ENCODE measurements around the gene AIF1. TPM values are rescaled to one million over a fixed set of nuclear protein-coding genes. Genes with fewer than 3 reads are reported as not detected.
A peak's percentile ranks its signal among the peaks of the same experiment; 100 is the strongest.

AIF1 gene
- total and polyA plus RNA-seq, 2 donors (not counting 1 experiment from before 2014, with no cell fraction given), result not detected

GRCh38 chr6:31655349-31656237 is 40.6 kb downstream of the AIF1 start, which contains the start of gene APOM:
Gene APOM, plus strand, starts transcription at chr6:31655894. Its CDS starts 73 bp downstream, at chr6:31655967.
- no peak for DNase-seq (ENCODE audit: low read depth in 2 of 2)
- no peak within 1 kb of the TSS for H3K4me3 ChIP-seq (replicated peaks in 1 of 4; ENCODE audit: control extremely low read depth in 1 of 4, insufficient read depth in 1 of 4, low read depth in 3 of 4, low read length in 4 of 4)
- H3K36me3 ChIP-seq (ENCODE audit: control insufficient read depth, insufficient read depth, low read length), result peaks cover 4% of the 10 kb centered on the region
- no peaks in the 10 kb centered on the region for H4K20me1 ChIP-seq (ENCODE audit: control insufficient read depth, extremely low read depth, insufficient read depth, low read length)
- no peak within 1 kb of the TSS for H2AFZ ChIP-seq (ENCODE audit: low read length)
- no peak within 1 kb of the TSS for H3K4me2 ChIP-seq (ENCODE audit: extremely low read depth, insufficient read depth, low read length)
- H3K9ac ChIP-seq (ENCODE audit: insufficient read depth, low read length), result no peak within 1 kb of the TSS
- TF ChIP-seq EZH2 (IDR thresholded peaks at IDR 0.05; ENCODE audit: low read length, missing control alignments) (no peak), CTCF (conservative IDR thresholded peaks at IDR 0.05 in 1 of 2, IDR thresholded peaks at IDR 0.05 in 1 of 2; ENCODE audit: low read depth in 1 of 2, low read length in 2 of 2) (no peak)
- peaks cover 9% of the 10 kb centered on the region for H3K4me1 ChIP-seq (ENCODE audit: control insufficient read depth, extremely low read depth, insufficient read depth, low read length)
- no peaks in the 10 kb centered on the region for H3K9me3 ChIP-seq (ENCODE audit: control insufficient read depth, insufficient read depth, low read depth, low read length)
- H3K79me2 ChIP-seq (ENCODE audit: control insufficient read depth, insufficient read depth, low read length), result peaks cover 45% of the 10 kb centered on the region
- no peak within 1 kb of the TSS for H3K27ac ChIP-seq (ENCODE audit: insufficient read depth, low read length)
- H3K27me3 ChIP-seq (ENCODE audit: control insufficient read depth, insufficient read depth, low read length), result no peaks in the 10 kb centered on the region

- DNase-seq (ENCODE audit: low read depth in 2 of 2), result no peak
- Histone ChIP-seq H3K4me3 (replicated peaks in 1 of 4; ENCODE audit: control extremely low read depth in 1 of 4, insufficient read depth in 1 of 4, low read depth in 3 of 4, low read length in 4 of 4) (no peak overlapping the region), H3K79me2 (ENCODE audit: control insufficient read depth, insufficient read depth, low read length) (peaks cover 34% of the 10 kb centered on the region), H3K27me3 (ENCODE audit: control insufficient read depth, insufficient read depth, low read length) (no peaks in the 10 kb centered on the region), H3K9ac (ENCODE audit: insufficient read depth, low read length) (no peak overlapping the region), H3K4me1 (ENCODE audit: control insufficient read depth, extremely low read depth, insufficient read depth, low read length) (peaks cover 13% of the 10 kb centered on the region), H3K4me2 (ENCODE audit: extremely low read depth, insufficient read depth, low read length) (no peak overlapping the region), H3K27ac (ENCODE audit: insufficient read depth, low read length) (no peak overlapping the region), H3K9me3 (ENCODE audit: control insufficient read depth, insufficient read depth, low read depth, low read length) (no peaks in the 10 kb centered on the region), H2AFZ (ENCODE audit: low read length) (no peak overlapping the region), H4K20me1 (ENCODE audit: control insufficient read depth, extremely low read depth, insufficient read depth, low read length) (no peaks in the 10 kb centered on the region), H3K36me3 (ENCODE audit: control insufficient read depth, insufficient read depth, low read length) (peaks cover 5% of the 10 kb centered on the region)
- no peak for TF ChIP-seq CTCF (conservative IDR thresholded peaks at IDR 0.05 in 1 of 2, IDR thresholded peaks at IDR 0.05 in 1 of 2; ENCODE audit: low read depth in 1 of 2, low read length in 2 of 2)
- no peak for TF ChIP-seq EZH2 (IDR thresholded peaks at IDR 0.05; ENCODE audit: low read length, missing control alignments)
Measured at GRCh38 chr6:31657406-31658157, 42.5 kb downstream of the AIF1 start.

- Histone ChIP-seq H3K79me2 (ENCODE audit: control insufficient read depth, insufficient read depth, low read length) (peaks cover 38% of the 10 kb centered on the region), H3K4me3 (replicated peaks in 1 of 4; ENCODE audit: control extremely low read depth in 1 of 4, insufficient read depth in 1 of 4, low read depth in 3 of 4, low read length in 4 of 4) (peak overlapping the region in 1 of 4 experiments; percentile 99), H3K9ac (ENCODE audit: insufficient read depth, low read length) (no peak overlapping the region), H3K36me3 (ENCODE audit: control insufficient read depth, insufficient read depth, low read length) (peaks cover 5% of the 10 kb centered on the region), H2AFZ (ENCODE audit: low read length) (no peak overlapping the region), H3K27ac (ENCODE audit: insufficient read depth, low read length) (no peak overlapping the region), H3K9me3 (ENCODE audit: control insufficient read depth, insufficient read depth, low read depth, low read length) (no peaks in the 10 kb centered on the region), H4K20me1 (ENCODE audit: control insufficient read depth, extremely low read depth, insufficient read depth, low read length) (no peaks in the 10 kb centered on the region), H3K4me2 (ENCODE audit: extremely low read depth, insufficient read depth, low read length) (peak overlapping the region; percentile 100), H3K4me1 (ENCODE audit: control insufficient read depth, extremely low read depth, insufficient read depth, low read length) (peaks cover 16% of the 10 kb centered on the region), H3K27me3 (ENCODE audit: control insufficient read depth, insufficient read depth, low read length) (no peaks in the 10 kb centered on the region)
- TF ChIP-seq EZH2 (IDR thresholded peaks at IDR 0.05; ENCODE audit: low read length, missing control alignments) (no peak), CTCF (conservative IDR thresholded peaks at IDR 0.05 in 1 of 2, IDR thresholded peaks at IDR 0.05 in 1 of 2; ENCODE audit: low read depth in 1 of 2, low read length in 2 of 2) (no peak)
- DNase-seq (ENCODE audit: low read depth in 2 of 2), result no peak
Measured at GRCh38 chr6:31658158-31658688, 43.2 kb downstream of the AIF1 start.

All from fibroblast of lung (primary cell).